Gastroesophageal sphincter (tissue), 3 donors: Measurements from ENCODE around the gene SNTG2.

ENCODE experiments used
- CTCF ChIP-seq, 4 experiments: fragments of 200-600 bp in 2 of 4; fragments of 450-650 bp in 2 of 4; sonication (generic) in 1 of 4; IDR thresholded peaks; one replicate each; pipeline ENCODE4 v1.5.1; 2017 to 2019; ENCODE audit warnings: antibody characterized with exemption in 4 of 4, mild to moderate bottlenecking in 2 of 4, moderate library complexity in 2 of 4
- POLR2A ChIP-seq, 2 donors: fragments of 450-650 bp; IDR thresholded peaks; one replicate each; pipeline ENCODE4 v1.6.1; 2017; ENCODE audit warnings: antibody characterized with exemption in 2 of 2, mild to moderate bottlenecking in 2 of 2, moderate library complexity in 1 of 2

GRCh38 chr2:1156059-1156458 lies 205.4 kb downstream of the SNTG2 start:
- TF ChIP-seq CTCF (IDR thresholded peaks at IDR 0.05) (no peak), POLR2A (IDR thresholded peaks at IDR 0.05) (no peak)
